ENCODE measurements around the gene EIPR1. TPM values are rescaled to one million over a fixed set of nuclear protein-coding genes. Genes with fewer than 3 reads are reported as not detected.

Gene EIPR1
- total and polyA plus RNA-seq, 2 experiments from 2014 or later = 17.4 to 46.3 TPM

- no peak for TF ChIP-seq REST (IDR thresholded peaks at IDR 0.05; ENCODE audit: unreplicated experiment)
- no peak for TF ChIP-seq POLR2AphosphoS5 (IDR thresholded peaks at IDR 0.05; ENCODE audit: low read depth)
- TF ChIP-seq JUNB (IDR thresholded peaks at IDR 0.05; ENCODE audit: unreplicated experiment) = no peak
Observed at GRCh38 chr2:3336844-3337243, 40.8 kb downstream of the EIPR1 start (continued).

GRCh38 chr2:3334392-3335345 lies 42.9 kb downstream of the EIPR1 start:
- no peak overlapping the region for H2AFZ ChIP-seq
- H3K27me3 ChIP-seq (ENCODE audit: insufficient read depth) = no peaks in the 10 kb centered on the region
- Mint-ChIP-seq H3K4me1 (no peaks in the 10 kb centered on the region; the same call in 2 of the 3 replicates), H3K36me3 (ENCODE audit: low read depth) (peaks cover 58% of the 10 kb centered on the region), H3K4me3 (no peak overlapping the region), H3K27ac (no peak overlapping the region), H3K9me3 (peaks cover 5% of the 10 kb centered on the region; the same call in 2 of the 3 replicates), H3K27me3 (ENCODE audit: insufficient read depth, low read depth, poor library complexity) (no peaks in the 10 kb centered on the region)
- no peaks in the 10 kb centered on the region for H3K36me3 ChIP-seq (ENCODE audit: insufficient read depth)
- no peaks in the 10 kb centered on the region for H3K4me1 ChIP-seq (ENCODE audit: insufficient read depth)
- no peaks in the 10 kb centered on the region for H3K79me2 ChIP-seq (replicated peaks; ENCODE audit: insufficient read depth)
- H3K4me2 ChIP-seq = no peak overlapping the region
- H3F3A ChIP-seq (replicated peaks; ENCODE audit: low read depth) = no peaks in the 10 kb centered on the region
- DNase-seq (ENCODE audit: low spot score) (no peak), ATAC-seq (no peak)
- H4K20me1 ChIP-seq (replicated peaks; ENCODE audit: insufficient read depth) = no peaks in the 10 kb centered on the region
- H3K9me2 ChIP-seq (ENCODE audit: insufficient read depth) = no peaks in the 10 kb centered on the region
- H3K27ac ChIP-seq (ENCODE audit: low read depth) = no peak overlapping the region
- H3K4me3 ChIP-seq = no peak overlapping the region
- TF ChIP-seq JUNB (IDR thresholded peaks at IDR 0.05; ENCODE audit: unreplicated experiment) (no peak), ZNF331 (CRISPR knock-in tag; IDR thresholded peaks at IDR 0.05; ENCODE audit: low read depth) (no peak), REST (IDR thresholded peaks at IDR 0.05; ENCODE audit: unreplicated experiment) (no peak), EZH2phosphoT487 (IDR thresholded peaks at IDR 0.05; ENCODE audit: unreplicated experiment) (no peak), CTCF (conservative IDR thresholded peaks at IDR 0.05; ENCODE audit: low read depth in 2 of 2) (no peak), STAT1 (IDR thresholded peaks at IDR 0.05; ENCODE audit: unreplicated experiment) (no peak), ZNF114 (CRISPR knock-in tag; IDR thresholded peaks at IDR 0.05) (no peak), ETS1 (IDR thresholded peaks at IDR 0.05) (no peak), POLR2AphosphoS5 (IDR thresholded peaks at IDR 0.05; ENCODE audit: low read depth) (no peak)
